Keratinocyte (primary cell): ENCODE measurements around the gene HMCN2.

ENCODE experiments used
- EZH2 ChIP-seq: IDR thresholded peaks from one replicate; pipeline ENCODE4 v1.6.1; 2012; ENCODE audit warnings: inconsistent platforms, mild to moderate bottlenecking, low read length, moderate library complexity
- TF ChIP-seq, protein P1 (sequence below), 3 experiments: IDR thresholded peaks in 1 of 3; conservative IDR thresholded peaks in 1 of 3; optimal IDR thresholded peaks in 1 of 3; 2 replicates in 2 of 3; 3 replicates in 1 of 3; pipeline versions ENCODE3 to v1.5.1; 2011; ENCODE audit warnings: low read length in 3 of 3, mild to moderate bottlenecking in 3 of 3, moderate library complexity in 2 of 3, control low read depth in 1 of 3, inconsistent platforms in 1 of 3; ENCODE audit not compliant: insufficient read depth in 2 of 3; ENCODE audit errors: extremely low read depth in 1 of 3

DNA sequence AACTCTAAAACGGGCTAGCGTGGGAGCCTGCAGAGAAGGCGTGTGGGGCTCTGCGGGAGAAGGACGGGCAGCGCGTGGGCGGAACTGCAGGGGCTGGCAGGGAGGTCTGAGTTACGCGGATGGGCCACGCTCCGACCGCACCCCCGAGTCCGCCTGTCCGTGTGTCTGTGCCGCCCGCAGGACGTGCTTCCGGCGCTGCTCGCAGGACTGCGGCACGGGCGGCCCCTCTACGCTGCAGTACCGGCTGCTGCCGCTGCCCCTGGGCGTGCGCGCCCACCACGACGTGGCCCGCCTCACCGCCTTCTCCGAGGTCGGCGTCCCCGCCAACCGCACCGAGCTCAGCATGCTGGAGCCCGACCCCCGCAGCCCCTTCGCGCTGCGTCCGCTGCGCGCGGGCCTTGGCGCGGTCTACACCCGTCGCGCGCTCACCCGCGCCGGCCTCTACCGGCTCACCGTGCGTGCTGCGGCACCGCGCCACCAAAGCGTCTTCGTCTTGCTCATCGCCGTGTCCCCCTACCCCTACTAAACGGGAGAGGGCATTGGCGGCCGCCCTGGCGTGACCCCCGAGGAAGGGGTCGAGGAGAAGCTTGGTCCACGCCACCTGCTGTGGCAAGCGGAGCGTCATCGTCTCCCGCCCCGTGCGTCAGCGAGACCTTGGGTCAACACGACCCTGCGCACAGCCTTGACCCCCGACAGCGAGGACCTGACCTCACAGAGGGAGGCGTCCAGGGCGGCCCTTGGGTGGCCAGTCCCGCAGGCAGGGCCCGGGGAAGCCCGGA, 167.8 kb downstream of the HMCN2 start:
- TF ChIP-seq, protein P1, sequence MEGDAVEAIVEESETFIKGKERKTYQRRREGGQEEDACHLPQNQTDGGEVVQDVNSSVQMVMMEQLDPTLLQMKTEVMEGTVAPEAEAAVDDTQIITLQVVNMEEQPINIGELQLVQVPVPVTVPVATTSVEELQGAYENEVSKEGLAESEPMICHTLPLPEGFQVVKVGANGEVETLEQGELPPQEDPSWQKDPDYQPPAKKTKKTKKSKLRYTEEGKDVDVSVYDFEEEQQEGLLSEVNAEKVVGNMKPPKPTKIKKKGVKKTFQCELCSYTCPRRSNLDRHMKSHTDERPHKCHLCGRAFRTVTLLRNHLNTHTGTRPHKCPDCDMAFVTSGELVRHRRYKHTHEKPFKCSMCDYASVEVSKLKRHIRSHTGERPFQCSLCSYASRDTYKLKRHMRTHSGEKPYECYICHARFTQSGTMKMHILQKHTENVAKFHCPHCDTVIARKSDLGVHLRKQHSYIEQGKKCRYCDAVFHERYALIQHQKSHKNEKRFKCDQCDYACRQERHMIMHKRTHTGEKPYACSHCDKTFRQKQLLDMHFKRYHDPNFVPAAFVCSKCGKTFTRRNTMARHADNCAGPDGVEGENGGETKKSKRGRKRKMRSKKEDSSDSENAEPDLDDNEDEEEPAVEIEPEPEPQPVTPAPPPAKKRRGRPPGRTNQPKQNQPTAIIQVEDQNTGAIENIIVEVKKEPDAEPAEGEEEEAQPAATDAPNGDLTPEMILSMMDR (optimal IDR thresholded peaks at IDR 0.05 in 1 of 3, IDR thresholded peaks at IDR 0.05 in 1 of 3, conservative IDR thresholded peaks at IDR 0.05 in 1 of 3; ENCODE audit: extremely low read depth in 1 of 3, insufficient read depth in 2 of 3, low read length in 3 of 3): peak in 2 of 3 experiments; percentile 33 to 62
- TF ChIP-seq EZH2: peak; percentile 61
